GM19463 (cell line): ENCODE measurements around the gene ATG3.
"Not testable (repeated sequence)": the region's sequence is repeated elsewhere in the genome, so short reads cannot be mapped to it uniquely, and the experiment has no call there.

Experiments
- ATAC-seq: cut with Tn5 transposase; IDR thresholded peaks from one replicate; pipeline ENCODE4 v1.9.1; 2021; ENCODE audit warnings: mild to moderate bottlenecking, moderate library complexity; ENCODE audit not compliant: unreplicated experiment

Gene ATG3

DNA sequence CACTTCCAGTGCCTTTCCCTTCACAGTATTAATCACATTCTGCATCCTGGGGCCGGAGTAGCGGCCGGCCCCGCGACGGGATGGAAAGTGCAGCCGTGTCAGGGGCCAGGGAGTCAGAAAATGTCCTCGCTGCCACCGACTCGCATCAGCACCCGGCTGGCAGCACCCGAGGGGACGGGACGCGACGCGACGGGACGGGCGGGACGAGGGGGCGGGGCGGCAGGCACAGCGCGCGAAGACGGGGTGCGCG, 353 bp downstream of the ATG3 start:
- ATAC-seq, result peak; percentile 39

- ATAC-seq, result peak; percentile 17
These were observed 860 bp downstream of the ATG3 start for GRCh38 chr3:112560721-112561483.

DNA sequence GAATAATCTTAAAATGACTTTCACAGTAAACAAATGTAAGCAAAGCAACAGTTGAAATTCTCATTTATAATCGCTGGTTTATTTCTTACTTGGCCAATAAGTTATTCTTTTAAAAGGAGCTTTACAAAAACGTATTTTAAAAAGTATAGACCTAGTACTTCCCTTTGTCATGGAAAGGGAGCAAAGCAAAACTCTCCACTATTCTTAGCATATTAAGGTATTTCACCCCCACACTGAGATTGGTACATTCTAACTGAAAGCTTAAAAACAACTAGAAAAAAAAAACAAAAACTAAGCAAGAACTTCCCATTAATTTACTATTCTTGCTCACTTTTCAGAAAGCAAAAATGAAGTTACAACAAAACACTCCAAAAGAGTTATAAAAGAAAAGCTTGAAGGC, 1.5 kb downstream of the ATG3 start:
- no peak for ATAC-seq

- no peak for ATAC-seq
These were observed 3.8 kb downstream of the ATG3 start for GRCh38 chr3:112557976-112558375.

GRCh38 chr3:112555535-112556170, 6.1 kb downstream of the ATG3 start:
- no peak for ATAC-seq

- ATAC-seq, result no peak
These were observed 10.9 kb downstream of the ATG3 start for GRCh38 chr3:112550859-112551258.

DNA sequence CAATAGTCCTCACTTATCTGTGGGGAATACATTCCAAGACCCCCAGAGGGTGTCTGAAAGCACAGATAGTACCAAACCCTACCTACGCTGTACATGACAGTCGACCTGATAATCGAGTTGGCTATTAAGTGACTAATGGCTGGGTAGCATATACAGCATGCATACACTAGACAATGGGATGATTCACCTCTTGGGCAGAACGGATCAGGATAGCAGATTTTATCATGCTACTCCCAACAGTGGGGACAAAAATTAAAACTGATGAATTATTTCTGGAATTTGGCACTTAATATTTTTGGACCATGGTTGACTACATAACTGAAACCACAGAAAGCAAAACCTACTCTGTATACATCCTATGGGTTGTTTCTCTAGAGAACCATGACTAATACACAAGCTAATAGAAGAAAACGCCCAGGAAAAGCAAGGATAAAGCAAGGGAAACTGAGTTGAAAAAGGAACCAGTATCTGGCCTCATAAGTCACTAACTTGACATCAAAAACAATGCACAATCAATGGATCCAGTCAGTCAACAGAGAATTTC, 15.5 kb downstream of the ATG3 start:
- ATAC-seq, result no peak

DNA sequence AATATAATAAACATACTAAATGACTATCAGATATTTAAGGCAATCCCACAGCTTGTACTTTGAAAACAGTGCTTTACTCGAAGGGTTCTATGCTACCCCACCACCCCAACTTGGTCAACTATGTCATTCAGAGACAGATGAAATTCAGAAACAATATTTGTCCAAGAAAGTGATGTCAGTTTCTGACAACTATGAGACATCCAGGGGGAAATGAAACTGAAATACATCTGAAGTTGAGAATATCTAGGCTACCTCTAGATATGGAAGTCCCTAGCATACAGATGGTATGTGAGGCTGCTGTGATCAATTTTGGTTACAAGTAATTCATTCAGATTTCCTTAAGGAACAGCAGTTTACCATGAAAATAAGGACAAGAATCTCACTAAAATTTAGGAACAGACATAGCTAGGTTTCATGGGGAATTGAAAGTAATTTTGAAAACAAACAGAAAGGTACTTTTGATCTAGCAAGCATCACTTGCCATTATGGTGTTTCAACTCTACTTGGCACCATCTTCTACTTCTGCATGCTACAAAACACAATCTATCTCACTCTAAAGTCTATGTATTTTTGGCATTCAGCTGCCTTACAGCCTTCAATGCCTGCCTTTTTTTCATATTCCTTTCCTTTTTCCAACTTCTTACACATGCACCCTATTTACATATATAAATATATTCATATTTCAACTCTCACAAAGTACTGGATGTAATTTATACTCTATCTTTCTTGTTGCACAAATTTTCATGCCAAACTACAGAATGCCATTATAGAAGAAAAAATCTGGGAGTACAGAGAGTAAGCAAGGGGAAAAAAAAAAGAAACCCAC, 21.7 kb downstream of the ATG3 start:
- peak; percentile 95 for ATAC-seq

GRCh38 chr3:112531358-112531781, 30.4 kb downstream of the ATG3 start:
- ATAC-seq, result no peak

DNA sequence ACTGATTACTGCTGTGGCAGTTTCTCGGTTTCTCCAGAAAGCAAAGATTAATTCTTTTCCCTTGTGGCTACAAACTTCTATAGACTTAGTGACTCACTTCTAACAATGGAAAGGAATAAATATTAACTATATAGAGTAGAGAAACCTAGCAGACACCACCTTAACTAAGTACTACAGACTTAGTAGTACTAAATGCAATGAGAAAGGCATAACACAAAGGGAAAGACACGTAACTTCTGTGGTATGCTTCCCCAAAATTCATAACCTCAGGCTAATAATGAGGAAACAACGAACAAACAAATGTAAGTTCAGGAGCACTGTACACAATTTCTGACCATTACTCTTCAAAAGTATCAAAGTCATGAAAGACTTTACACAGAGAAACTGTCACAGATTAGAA, 31.2 kb downstream of the ATG3 start:
- ATAC-seq, result no peak

- not testable (repeated sequence) for ATAC-seq
These were observed 37.6 kb downstream of the ATG3 start for GRCh38 chr3:112524127-112524526.

DNA sequence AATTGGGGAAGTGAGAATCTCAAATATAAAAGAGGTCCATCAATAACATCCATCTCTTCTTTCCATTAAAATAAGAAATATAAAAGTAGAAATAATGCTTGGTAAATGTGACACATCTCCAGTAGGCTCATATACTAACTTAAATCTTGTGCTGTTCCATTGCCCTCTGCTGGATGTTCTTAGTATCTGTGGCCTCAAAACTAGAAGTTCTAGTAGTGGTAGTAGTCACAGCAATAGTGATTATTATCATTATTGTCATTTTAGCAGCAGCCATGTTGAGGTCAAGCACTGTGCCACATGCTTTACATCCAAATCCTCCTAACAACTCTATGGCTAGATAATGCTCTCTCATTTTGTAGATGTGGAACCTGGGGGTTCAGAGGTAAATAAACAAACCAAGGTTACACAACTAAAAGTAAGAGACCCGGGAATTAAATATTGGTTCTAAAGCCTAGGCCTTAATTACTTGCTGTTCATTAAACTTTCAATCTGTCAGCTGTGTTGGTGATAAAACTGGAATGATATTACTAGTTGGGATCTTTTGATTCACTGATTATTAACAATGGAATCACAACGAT, 42.2 kb downstream of the ATG3 start:
- ATAC-seq, result peak; percentile 31

- ATAC-seq, result not testable (repeated sequence)
These were observed 42.8 kb downstream of the ATG3 start for GRCh38 chr3:112518970-112519369.

DNA sequence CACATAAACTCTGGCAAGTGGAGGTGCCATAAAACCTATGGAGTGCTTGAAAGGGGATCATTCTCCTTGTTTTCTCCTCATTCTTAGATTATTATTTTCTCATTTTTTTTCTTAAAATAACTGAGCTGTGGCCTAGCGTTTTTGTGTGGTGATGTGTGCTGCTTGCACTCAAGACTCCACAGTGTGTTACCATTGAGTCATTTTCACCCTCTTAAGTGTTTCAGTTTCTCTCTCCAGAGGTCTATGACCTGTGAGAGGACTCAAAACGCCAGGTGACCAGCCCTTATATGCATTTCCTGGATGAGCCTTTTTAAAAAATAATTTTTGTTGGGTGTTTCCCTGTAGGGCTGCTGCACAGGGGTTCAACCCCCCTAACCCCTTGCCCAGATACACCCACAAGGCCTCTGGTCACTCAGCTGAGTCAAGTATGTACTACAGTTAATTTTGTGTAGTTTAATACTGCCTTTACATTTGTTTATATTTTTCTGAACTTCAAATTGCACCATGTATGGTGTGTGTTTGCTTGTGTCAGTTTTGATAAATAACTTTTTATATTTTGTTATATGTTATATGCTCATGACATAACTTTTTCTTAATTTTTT, 47.1 kb downstream of the ATG3 start:
- peak; percentile 100 for ATAC-seq

DNA sequence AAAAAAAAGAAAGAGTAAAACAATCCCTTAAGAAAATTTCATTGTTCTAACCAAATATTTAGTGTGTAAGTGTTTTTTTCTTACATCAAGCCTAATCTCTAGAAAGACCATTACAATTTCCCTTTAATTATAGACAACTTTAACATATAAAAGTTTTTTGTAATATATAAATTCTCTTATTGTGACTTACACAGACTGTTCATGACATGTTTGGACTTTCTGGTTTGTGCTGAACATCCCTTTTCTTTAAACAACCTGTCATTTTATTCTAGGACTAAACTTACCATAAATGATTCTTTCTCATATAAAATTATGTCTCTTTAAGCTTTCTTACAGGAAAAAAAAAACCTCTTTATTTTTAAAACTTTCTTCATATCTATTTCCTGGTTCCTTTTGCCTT, 49.4 kb downstream of the ATG3 start:
- ATAC-seq, result no peak

GRCh38 chr3:112508860-112509259, 52.9 kb downstream of the ATG3 start:
- ATAC-seq, result no peak

- ATAC-seq, result no peak
These were observed 53.5 kb downstream of the ATG3 start for GRCh38 chr3:112508261-112508660.

GRCh38 chr3:112505907-112506306, 55.9 kb downstream of the ATG3 start:
- ATAC-seq, result no peak

DNA sequence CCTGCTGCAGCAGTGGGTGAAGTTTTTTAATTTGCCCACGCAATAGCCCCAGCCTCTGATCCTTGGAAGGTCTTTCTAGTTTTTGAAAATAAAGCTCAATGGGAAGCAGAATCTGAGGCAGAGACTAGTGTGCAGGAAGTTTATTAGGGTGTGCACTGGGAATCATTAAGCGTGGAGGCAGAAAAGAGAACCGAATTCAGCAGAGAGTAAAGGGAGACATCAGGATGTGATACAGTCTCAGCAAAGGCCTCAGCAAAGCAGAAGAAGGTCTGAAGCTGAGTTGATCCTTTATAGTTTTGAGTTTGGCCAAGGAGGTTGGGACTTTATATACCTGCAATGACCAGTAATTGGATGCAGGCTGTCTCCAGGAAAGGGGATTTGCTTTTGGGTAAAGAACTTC, 57.6 kb downstream of the ATG3 start:
- ATAC-seq, result no peak

DNA sequence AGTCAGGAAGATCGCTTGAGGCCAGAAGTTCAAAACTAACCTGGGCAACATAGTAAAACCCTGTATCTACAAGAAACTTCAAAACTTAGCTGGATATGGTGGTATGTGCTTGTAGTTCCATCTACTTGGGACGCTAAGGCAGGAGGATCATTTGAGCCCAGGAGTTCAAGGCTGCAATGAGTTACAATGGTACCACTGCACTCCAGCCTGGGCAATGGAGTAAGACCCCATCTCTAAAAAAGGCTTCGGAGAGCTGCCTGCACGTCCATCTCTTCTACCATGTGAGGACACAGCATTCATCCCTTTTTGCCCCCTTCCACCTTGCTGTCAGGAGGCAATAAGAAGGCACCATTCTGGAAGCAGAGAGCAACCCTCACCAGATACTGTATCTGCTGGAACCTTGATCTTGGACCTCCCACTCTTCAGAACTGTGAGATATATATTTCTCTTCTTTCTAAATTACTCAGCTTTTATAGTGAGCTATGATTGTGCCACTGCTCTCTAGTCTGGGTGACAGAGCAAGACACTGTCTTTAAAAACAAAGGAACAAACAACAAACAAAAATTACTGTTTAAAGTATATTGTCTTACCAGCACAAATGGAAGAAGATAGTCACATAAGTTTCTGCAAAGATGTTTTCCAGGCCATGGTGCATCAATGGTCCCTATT, 58.3 kb downstream of the ATG3 start:
- no peak for ATAC-seq
